HG03280 (cell line): Measurements from ENCODE around the gene NQO1.
"Not testable (repeated sequence)": the region's sequence is repeated elsewhere in the genome, so short reads cannot be mapped to it uniquely, and the experiment has no call there.

Source experiments
- ATAC-seq: cut with Tn5 transposase; IDR thresholded peaks from one replicate; pipeline ENCODE4 v1.9.1; 2021; ENCODE audit warnings: mild to moderate bottlenecking, moderate library complexity; ENCODE audit not compliant: unreplicated experiment

The NQO1 gene

GRCh38 chr16:69744363-69745231 is 18.2 kb upstream of the NQO1 start:
- ATAC-seq = no peak

- no peak for ATAC-seq
These were observed 15.9 kb upstream of the NQO1 start for GRCh38 chr16:69741951-69742904.

GRCh38 chr16:69741519-69741918 is 15.2 kb upstream of the NQO1 start:
- no peak for ATAC-seq

GRCh38 chr16:69732101-69732500 is 5.7 kb upstream of the NQO1 start:
- no peak for ATAC-seq

- not testable (repeated sequence) for ATAC-seq
These were observed 4.9 kb upstream of the NQO1 start for GRCh38 chr16:69731280-69731679.

GRCh38 chr16:69729030-69729429 is 2.7 kb upstream of the NQO1 start:
- not testable (repeated sequence) for ATAC-seq

GRCh38 chr16:69727916-69728270 is 1.5 kb upstream of the NQO1 start:
- ATAC-seq = no peak

- no peak for ATAC-seq
These were observed 664 bp downstream of the NQO1 start for GRCh38 chr16:69725480-69726312.

GRCh38 chr16:69724981-69725479 is 1.3 kb downstream of the NQO1 start:
- no peak for ATAC-seq

GRCh38 chr16:69724414-69724873 is 1.9 kb downstream of the NQO1 start:
- no peak for ATAC-seq

- ATAC-seq = no peak
These were observed 4.9 kb downstream of the NQO1 start for GRCh38 chr16:69721441-69721957.

GRCh38 chr16:69720822-69721430 is 5.4 kb downstream of the NQO1 start:
- no peak for ATAC-seq

GRCh38 chr16:69718111-69718764 is 8.1 kb downstream of the NQO1 start:
- ATAC-seq = no peak

- no peak for ATAC-seq
These were observed 9.3 kb downstream of the NQO1 start for GRCh38 chr16:69717066-69717465.

GRCh38 chr16:69712914-69713581 is 13.3 kb downstream of the NQO1 start:
- ATAC-seq = no peak

- ATAC-seq = no peak
These were observed 14.1 kb downstream of the NQO1 start for GRCh38 chr16:69712277-69712676.

- no peak for ATAC-seq
These were observed 15.1 kb downstream of the NQO1 start for GRCh38 chr16:69711115-69711740.

GRCh38 chr16:69709456-69710084 is 16.8 kb downstream of the NQO1 start:
- ATAC-seq = no peak
